Panc1 (cell line): Measurements from ENCODE around the gene CREM.

Source experiments
- CTCF ChIP-seq: fragments of 450-650 bp; IDR thresholded peaks from 2 replicates; pipeline ENCODE4 v1.5.1; 2017; ENCODE audit warnings: mild to moderate bottlenecking
- POLR2AphosphoS5 ChIP-seq: IDR thresholded peaks from 2 replicates; pipeline ENCODE4 v1.6.1; 2012; ENCODE audit warnings: mild to moderate bottlenecking, low read depth, low read length, moderate library complexity
- SIN3A ChIP-seq: IDR thresholded peaks from 2 replicates; pipeline ENCODE4 v1.6.1; 2012; ENCODE audit warnings: low read depth, mild to moderate bottlenecking, low read length, moderate library complexity, borderline replicate concordance; ENCODE audit not compliant: insufficient read depth
- TCF7L2 ChIP-seq: IDR thresholded peaks from 2 replicates; pipeline ENCODE4 v1.6.1; 2011; ENCODE audit warnings: mild to moderate bottlenecking, low read depth, low read length, inconsistent platforms

- TF ChIP-seq SIN3A (no peak), TCF7L2 (no peak), CTCF (no peak), POLR2AphosphoS5 (no peak)
Observed at GRCh38 chr10:35150308-35150707, 23.7 kb downstream of the CREM start.
